DOHH2 (cell line): Measurements from ENCODE around the gene GP2.

ENCODE experiments used
- H3F3A ChIP-seq: fragments of 200-600 bp; sonication (generic), shearing (Covaris generic); 2 replicates; pipeline ENCODE4 v1.6.0; 2016; ENCODE audit warnings: antibody characterized with exemption, mild to moderate bottlenecking; ENCODE audit not compliant: control insufficient read depth, insufficient read depth
- H3K27ac ChIP-seq: fragments of 200-600 bp; sonication (generic); 2 replicates; pipeline ENCODE4 v1.5.1; 2014; ENCODE audit warnings: low read depth, mild to moderate bottlenecking, low read length, moderate library complexity
- H3K27me3 ChIP-seq: fragments of 200-600 bp; sonication (generic); 2 replicates; pipeline ENCODE4 v1.6.1; 2014; ENCODE audit warnings: mild to moderate bottlenecking, low read length, mixed read lengths; ENCODE audit not compliant: control insufficient read depth
- H3K36me3 ChIP-seq: fragments of 200-600 bp; sonication (generic); 2 replicates; pipeline ENCODE4 v1.6.1; 2014; ENCODE audit warnings: mild to moderate bottlenecking, low read length, moderate library complexity, mixed read lengths; ENCODE audit not compliant: control insufficient read depth
- H3K4me1 ChIP-seq: fragments of 200-600 bp; sonication (generic); 2 replicates; pipeline ENCODE4 v1.6.1; 2014; ENCODE audit warnings: mild to moderate bottlenecking, low read length, mixed read lengths; ENCODE audit not compliant: control insufficient read depth
- H3K4me2 ChIP-seq: fragments of 200-600 bp; sonication (generic); 2 replicates; pipeline ENCODE4 v1.6.0; 2014; ENCODE audit warnings: mild to moderate bottlenecking, low read length, moderate library complexity
- H3K4me3 ChIP-seq: fragments of 200-600 bp; sonication (generic); 2 replicates; pipeline ENCODE4 v1.5.1; 2014; ENCODE audit warnings: mild to moderate bottlenecking, low read length, mixed read lengths
- H3K79me2 ChIP-seq: fragments of 200-600 bp; sonication (generic); 2 replicates; pipeline ENCODE4 v1.6.1; 2014; ENCODE audit warnings: mild to moderate bottlenecking, low read length, mixed read lengths; ENCODE audit not compliant: control insufficient read depth
- H3K9me2 ChIP-seq: fragments of 200-600 bp; sonication (generic); replicated peaks from 2 replicates; pipeline ENCODE4 v1.6.1; 2014; ENCODE audit warnings: mild to moderate bottlenecking, low read length, mixed read lengths; ENCODE audit not compliant: control insufficient read depth
- H3K9me3 ChIP-seq: fragments of 200-600 bp; sonication (generic); 2 replicates; pipeline ENCODE4 v1.6.1; 2014; ENCODE audit warnings: antibody characterized with exemption, low read length, mixed read lengths; ENCODE audit not compliant: control insufficient read depth, insufficient read depth
- H4K20me1 ChIP-seq: fragments of 200-600 bp; sonication (generic); 2 replicates; pipeline ENCODE4 v1.6.0; 2014; ENCODE audit warnings: low read depth, mild to moderate bottlenecking, antibody characterized with exemption, low read length, moderate library complexity; ENCODE audit not compliant: control insufficient read depth, insufficient read depth
- EZH2phosphoT487 ChIP-seq: fragments of 200-600 bp; sonication (generic); IDR thresholded peaks from 2 replicates; pipeline ENCODE4 v1.6.1; 2017; ENCODE audit warnings: borderline replicate concordance, mild to moderate bottlenecking, antibody characterized with exemption, low read length, moderate library complexity, mixed read lengths
- TF ChIP-seq, protein P1 (sequence below): fragments of 200-600 bp; sonication (generic); IDR thresholded peaks from one replicate; pipeline ENCODE4 v1.5.1; 2014; ENCODE audit warnings: antibody characterized with exemption, mild to moderate bottlenecking, low read depth, low read length; ENCODE audit not compliant: poor library complexity, severe bottlenecking

Gene GP2

DNA sequence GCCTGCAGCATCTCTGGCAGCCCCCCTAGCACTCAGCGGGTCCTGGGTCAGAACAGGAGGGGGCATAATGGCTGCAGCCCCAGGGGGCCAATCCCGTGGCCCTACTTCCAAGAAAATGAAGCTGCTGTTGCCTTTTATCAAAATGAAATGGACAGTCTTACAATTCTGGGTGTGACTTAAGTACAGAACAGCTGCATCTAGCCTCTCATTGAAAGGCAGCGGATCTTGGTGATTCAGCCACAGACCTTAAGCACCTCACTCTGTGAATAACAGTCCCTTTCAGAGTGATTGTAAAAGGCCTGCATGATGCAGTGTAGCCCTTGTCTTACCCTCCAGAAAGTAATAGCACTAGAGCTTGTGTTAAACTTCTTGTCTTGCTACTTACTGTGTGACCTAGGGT is 36.7 kb upstream of the GP2 start:
- TF ChIP-seq, protein P1, sequence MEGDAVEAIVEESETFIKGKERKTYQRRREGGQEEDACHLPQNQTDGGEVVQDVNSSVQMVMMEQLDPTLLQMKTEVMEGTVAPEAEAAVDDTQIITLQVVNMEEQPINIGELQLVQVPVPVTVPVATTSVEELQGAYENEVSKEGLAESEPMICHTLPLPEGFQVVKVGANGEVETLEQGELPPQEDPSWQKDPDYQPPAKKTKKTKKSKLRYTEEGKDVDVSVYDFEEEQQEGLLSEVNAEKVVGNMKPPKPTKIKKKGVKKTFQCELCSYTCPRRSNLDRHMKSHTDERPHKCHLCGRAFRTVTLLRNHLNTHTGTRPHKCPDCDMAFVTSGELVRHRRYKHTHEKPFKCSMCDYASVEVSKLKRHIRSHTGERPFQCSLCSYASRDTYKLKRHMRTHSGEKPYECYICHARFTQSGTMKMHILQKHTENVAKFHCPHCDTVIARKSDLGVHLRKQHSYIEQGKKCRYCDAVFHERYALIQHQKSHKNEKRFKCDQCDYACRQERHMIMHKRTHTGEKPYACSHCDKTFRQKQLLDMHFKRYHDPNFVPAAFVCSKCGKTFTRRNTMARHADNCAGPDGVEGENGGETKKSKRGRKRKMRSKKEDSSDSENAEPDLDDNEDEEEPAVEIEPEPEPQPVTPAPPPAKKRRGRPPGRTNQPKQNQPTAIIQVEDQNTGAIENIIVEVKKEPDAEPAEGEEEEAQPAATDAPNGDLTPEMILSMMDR: no peak
- TF ChIP-seq EZH2phosphoT487: no peak
- H3F3A ChIP-seq: no peaks in the 10 kb centered on the region
- no peaks in the 10 kb centered on the region for H4K20me1 ChIP-seq
- H3K79me2 ChIP-seq: no peaks in the 10 kb centered on the region
- H3K9me3 ChIP-seq: no peaks in the 10 kb centered on the region
- H3K36me3 ChIP-seq: no peaks in the 10 kb centered on the region
- no peak overlapping the region for H3K4me2 ChIP-seq
- H3K9me2 ChIP-seq: no peaks in the 10 kb centered on the region
- H3K4me1 ChIP-seq: no peaks in the 10 kb centered on the region
- no peaks in the 10 kb centered on the region for H3K27me3 ChIP-seq
- no peak overlapping the region for H3K27ac ChIP-seq
- no peak overlapping the region for H3K4me3 ChIP-seq

DNA sequence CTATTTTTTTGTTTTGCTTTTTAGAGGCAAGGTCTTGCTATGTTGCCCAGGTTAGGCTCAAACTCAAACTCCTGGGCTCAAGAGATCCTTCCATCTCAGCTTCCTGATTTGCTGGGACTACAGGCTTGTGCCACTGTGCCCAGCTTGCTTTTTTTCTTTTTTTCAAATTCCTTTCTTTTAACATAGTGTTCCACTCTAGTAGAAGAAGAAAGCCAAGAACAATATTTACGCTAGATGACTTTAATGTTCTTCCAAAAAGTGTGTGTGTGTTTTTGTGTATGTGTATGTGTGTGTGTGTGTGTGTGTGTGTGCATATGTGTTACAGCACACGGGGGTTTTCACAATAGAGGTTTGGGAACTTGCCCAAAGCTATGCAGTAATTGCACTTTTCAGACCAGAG is 35.9 kb upstream of the GP2 start:
- TF ChIP-seq, protein P1: no peak
- no peak for TF ChIP-seq EZH2phosphoT487
- no peaks in the 10 kb centered on the region for H4K20me1 ChIP-seq

DNA sequence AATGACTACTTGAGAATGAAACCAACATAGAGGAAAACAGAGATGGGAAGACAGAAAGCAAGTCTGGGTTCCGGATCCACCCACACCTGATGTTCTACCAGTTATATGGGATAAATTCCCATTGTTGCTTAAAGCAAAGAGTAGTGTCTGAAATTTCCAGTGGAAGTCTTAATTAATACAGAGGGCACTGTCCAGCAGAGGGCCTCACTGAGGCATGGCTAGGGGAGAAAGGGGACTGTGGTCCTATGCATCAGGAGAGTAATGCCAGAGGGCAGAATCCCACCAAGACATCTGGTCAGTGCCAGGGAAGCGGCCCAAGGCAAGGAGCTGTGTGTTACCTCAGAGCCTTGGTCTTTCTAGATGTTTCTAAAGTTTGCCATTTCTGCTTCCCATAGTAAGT is 32.7 kb upstream of the GP2 start:
- Histone ChIP-seq H3K36me3 (no peaks in the 10 kb centered on the region), H3K4me3 (no peak overlapping the region), H3K4me2 (no peak overlapping the region), H3K4me1 (no peaks in the 10 kb centered on the region), H3K79me2 (no peaks in the 10 kb centered on the region), H3K9me2 (no peaks in the 10 kb centered on the region), H3F3A (no peaks in the 10 kb centered on the region), H3K9me3 (no peaks in the 10 kb centered on the region), H3K27ac (no peak overlapping the region), H3K27me3 (no peaks in the 10 kb centered on the region), H4K20me1 (no peaks in the 10 kb centered on the region)
- TF ChIP-seq, protein P1: peak; percentile 57
- no peak for TF ChIP-seq EZH2phosphoT487

More for the DNA sequence above, 35.9 kb upstream of the GP2 start:
- Histone ChIP-seq H3F3A (no peaks in the 10 kb centered on the region), H3K4me2 (no peak overlapping the region), H3K9me3 (no peaks in the 10 kb centered on the region), H3K27me3 (no peaks in the 10 kb centered on the region), H3K9me2 (no peaks in the 10 kb centered on the region), H3K4me1 (no peaks in the 10 kb centered on the region), H3K4me3 (no peak overlapping the region), H3K36me3 (no peaks in the 10 kb centered on the region), H3K79me2 (no peaks in the 10 kb centered on the region), H3K27ac (no peak overlapping the region)
